Epithelial cell of proximal tubule (primary cell): ENCODE measurements around the gene PSMA1. TPM values are rescaled to one million over a fixed set of nuclear protein-coding genes. Genes with fewer than 3 reads are reported as not detected.

Source experiments
- DNase-seq: peaks from one replicate; pipeline ENCODE4 v3.0.0-alpha.2; 2011; ENCODE audit warnings: low read depth
- H3K4me3 ChIP-seq: 2 replicates; pipeline ENCODE4 v1.5.1; 2011; ENCODE audit warnings: low read depth, mild to moderate bottlenecking, low read length
- CTCF ChIP-seq: conservative IDR thresholded peaks from 2 replicates; pipeline ENCODE4 v1.5.1; 2012; ENCODE audit warnings: low read depth, mild to moderate bottlenecking, low read length
- total RNA-seq: library from RNA; depleted of rRNA; stranded (reverse); fragments of >200 nt; gene quantifications from 2 replicates; pipeline ENCODE4 v1.2.3, GENCODE V29; 2015

The PSMA1 gene
- total RNA-seq, 1 donor from 2014 or later, result 162 TPM

GRCh38 chr11:14529951-14530350 is 9.8 kb upstream of the PSMA1 start:
- no peak for DNase-seq
- TF ChIP-seq CTCF, result no peak

GRCh38 chr11:14529321-14529720 is 9.1 kb upstream of the PSMA1 start:
- no peak for DNase-seq
- TF ChIP-seq CTCF, result no peak
- no peak overlapping the region for H3K4me3 ChIP-seq

More at GRCh38 chr11:14529951-14530350, 9.8 kb upstream of the PSMA1 start:
- no peak overlapping the region for H3K4me3 ChIP-seq

- no peak for DNase-seq
- TF ChIP-seq CTCF, result no peak
- H3K4me3 ChIP-seq, result no peak overlapping the region
These were observed 2.6 kb upstream of the PSMA1 start for GRCh38 chr11:14522801-14523200.

GRCh38 chr11:14522245-14522644 is 2.1 kb upstream of the PSMA1 start:
- no peak for DNase-seq
- no peak for TF ChIP-seq CTCF
- H3K4me3 ChIP-seq, result no peak overlapping the region

GRCh38 chr11:14520747-14521151 is 563 bp upstream of the PSMA1 start:
- H3K4me3 ChIP-seq, result peak overlapping the region; percentile 67
- TF ChIP-seq CTCF, result no peak
- no peak for DNase-seq

GRCh38 chr11:14519597-14519916 is 629 bp downstream of the PSMA1 start:
- TF ChIP-seq CTCF, result no peak
- DNase-seq, result no peak
- H3K4me3 ChIP-seq, result peak overlapping the region; percentile 67

GRCh38 chr11:14518820-14519219 is 1.4 kb downstream of the PSMA1 start:
- peak overlapping the region; percentile 67 for H3K4me3 ChIP-seq
- TF ChIP-seq CTCF, result no peak

More at GRCh38 chr11:14518820-14519219, 1.4 kb downstream of the PSMA1 start:
- no peak for DNase-seq
